Stomach (tissue), 19 donors: Measurements from ENCODE around the gene LRRC71. TPM values are rescaled to one million over a fixed set of nuclear protein-coding genes. Genes with fewer than 3 reads are reported as not detected.

Source experiments
- DNase-seq, 2 donors: peaks; one replicate each; pipeline versions ENCODE4 v3.0.0 to v3.0.0-alpha.2; 2013 to 2019
- H3K27ac ChIP-seq, 5 donors: fragments of 200-600 bp in 4 of 5; sonication (generic) in 4 of 5; one replicate each; pipeline ENCODE4 v1.5.1; 2013 to 2019; ENCODE audit warnings: mild to moderate bottlenecking in 1 of 5, moderate library complexity in 1 of 5
- H3K27me3 ChIP-seq, 3 donors: fragments of 200-600 bp; sonication (generic); one replicate each; pipeline ENCODE4 v1.5.1; 2017 to 2019; ENCODE audit warnings: mixed run types in 1 of 3
- H3K36me3 ChIP-seq, 4 donors: fragments of 200-600 bp; sonication (generic); 1 replicate in 3 of 4; 2 replicates in 1 of 4; pipeline ENCODE4 v1.5.1; 2016 to 2019
- H3K4me1 ChIP-seq, 4 donors: fragments of 200-600 bp; sonication (generic); one replicate each; pipeline ENCODE4 v1.5.1; 2016 to 2019
- H3K4me3 ChIP-seq, 4 donors: fragments of 200-600 bp; sonication (generic) in 3 of 4; one replicate each; pipeline ENCODE4 v1.5.1; 2016 to 2019; ENCODE audit warnings: mild to moderate bottlenecking in 1 of 4
- H3K9me3 ChIP-seq, 4 donors: fragments of 200-600 bp; sonication (generic); one replicate each; pipeline ENCODE4 v1.5.1; 2016 to 2019
- EP300 ChIP-seq: sonication (generic); formaldehyde crosslinking; IDR thresholded peaks from one replicate; pipeline ENCODE4 v1.6.1; 2017; ENCODE audit warnings: antibody characterized with exemption
- POLR2A ChIP-seq, 4 donors: fragments of 450-650 bp; IDR thresholded peaks; one replicate each; pipeline ENCODE4 v1.6.1; 2016; ENCODE audit warnings: antibody characterized with exemption in 4 of 4, control low read depth in 2 of 4, mild to moderate bottlenecking in 1 of 4, moderate library complexity in 1 of 4
- POLR2AphosphoS5 ChIP-seq, 3 donors: sonication (generic); formaldehyde crosslinking; IDR thresholded peaks; one replicate each; pipeline ENCODE4 v1.6.1; 2016; ENCODE audit warnings: antibody characterized with exemption in 3 of 3
- WGBS, 5 donors: extraction: QIAGEN DNeasy Blood & Tissue Kit in 3 of 5; methylation state at CpG; one replicate each; pipeline versions ENCODE4 v1.1.5 to v1.1.7; 2013 to 2018; 5-methylcytosine and 5-hydroxymethylcytosine counted together
- intact Hi-C: fragments of 100-400 bp; cut with DNase I; formaldehyde crosslinking; loops from one replicate; pipeline ENCODE4 v1.15.1; 2023; ENCODE audit warnings: low total_unique reads
- long read RNA-seq, 10 donors: transcript quantifications; one replicate each; lab custom pipeline, GENCODE V29; 2026
- polyA plus RNA-seq, 3 donors: library from polyadenylated mRNA; stranded (reverse); fragments of 200-250 nt; gene quantifications; one replicate each; pipeline ENCODE4 v1.2.3, GENCODE V29; 2013
- total RNA-seq, 5 donors: library from RNA; depleted of rRNA; stranded (reverse); fragments of >200 nt; gene quantifications; one replicate each; pipeline versions ENCODE4 v1.1.0 to v1.2.3, GENCODE V29; 2014 to 2016
- TF ChIP-seq, protein P1 (sequence below), 7 experiments: fragments of 450-650 bp in 4 of 7; fragments of 200-600 bp in 3 of 7; sonication (generic) in 3 of 7; IDR thresholded peaks; one replicate each; pipeline ENCODE4 v1.5.1; 2016 to 2019; ENCODE audit warnings: antibody characterized with exemption in 7 of 7, control low read depth in 2 of 7, mild to moderate bottlenecking in 1 of 7
- donor health status: healthy with polysubstance abuse.
- donor health status: Bipolar disorder and iron deficiency.
- donor health status: healthy.

The LRRC71 gene
- total RNA-seq (1 to 10 TPM in 1 of 5 donors, not detected in 4; 2.2 TPM), polyA plus RNA-seq (under 1 TPM in 1 of 3 donors, not detected in 2; 0.61 TPM)
- long read RNA-seq, donor 1: 0 reads
- long read RNA-seq, donor 2: 0 reads
- long read RNA-seq, donor 3: 0 reads
- long read RNA-seq, donor 4: 0 reads
- long read RNA-seq, donor 5: 0 reads
- long read RNA-seq, donor 6: 0 reads
- long read RNA-seq, donor 7: 0 reads
- long read RNA-seq, donor 8: 0 reads
- long read RNA-seq, donor 9: 0 reads
- long read RNA-seq, donor 10: 0 reads

- Histone ChIP-seq H3K4me1 (peaks cover 21 to 28% (median 23%) of the 10 kb centered on the region in 4 donors), H3K9me3 (peaks cover 0 to 9% (median 0%) of the 10 kb centered on the region in 4 donors), H3K27ac (no peak within 1 kb of the TSS), H3K4me3 (peak within 1 kb of the TSS in 3 of 4 donors; percentile 1 to 36 (median 23)), H3K27me3 (peaks cover 14 to 85% (median 56%) of the 10 kb centered on the region in 3 donors), H3K36me3 (peaks cover 0 to 3% (median 1%) of the 10 kb centered on the region in 4 donors)
- DNase-seq: peak; percentile 78 to 95
- TF ChIP-seq, protein P1, sequence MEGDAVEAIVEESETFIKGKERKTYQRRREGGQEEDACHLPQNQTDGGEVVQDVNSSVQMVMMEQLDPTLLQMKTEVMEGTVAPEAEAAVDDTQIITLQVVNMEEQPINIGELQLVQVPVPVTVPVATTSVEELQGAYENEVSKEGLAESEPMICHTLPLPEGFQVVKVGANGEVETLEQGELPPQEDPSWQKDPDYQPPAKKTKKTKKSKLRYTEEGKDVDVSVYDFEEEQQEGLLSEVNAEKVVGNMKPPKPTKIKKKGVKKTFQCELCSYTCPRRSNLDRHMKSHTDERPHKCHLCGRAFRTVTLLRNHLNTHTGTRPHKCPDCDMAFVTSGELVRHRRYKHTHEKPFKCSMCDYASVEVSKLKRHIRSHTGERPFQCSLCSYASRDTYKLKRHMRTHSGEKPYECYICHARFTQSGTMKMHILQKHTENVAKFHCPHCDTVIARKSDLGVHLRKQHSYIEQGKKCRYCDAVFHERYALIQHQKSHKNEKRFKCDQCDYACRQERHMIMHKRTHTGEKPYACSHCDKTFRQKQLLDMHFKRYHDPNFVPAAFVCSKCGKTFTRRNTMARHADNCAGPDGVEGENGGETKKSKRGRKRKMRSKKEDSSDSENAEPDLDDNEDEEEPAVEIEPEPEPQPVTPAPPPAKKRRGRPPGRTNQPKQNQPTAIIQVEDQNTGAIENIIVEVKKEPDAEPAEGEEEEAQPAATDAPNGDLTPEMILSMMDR (IDR thresholded peaks at IDR 0.05): peak in 5 of 7 experiments; percentile 66 to 81 (median 71)
- TF ChIP-seq POLR2A (IDR thresholded peaks at IDR 0.05) (no peak), POLR2AphosphoS5 (IDR thresholded peaks at IDR 0.05) (peak in 1 of 3 donors; percentile 57)
- WGBS, 5 donors: 5 to 9% (median 7%) methylated on average over 47 to 71 of the region's 71 CpGs
- intact Hi-C loops: loop anchor here (10.0 kb wide), 1 partner anchor 154 kb away; no protein-coding TSS in a partner anchor
These were observed at the start of gene LRRC71 for GRCh38 chr1:156920233-156921052. Gene LRRC71 (plus strand): TSS chr1:156920632. CDS start chr1:156920804, 172 bp downstream.

DNA sequence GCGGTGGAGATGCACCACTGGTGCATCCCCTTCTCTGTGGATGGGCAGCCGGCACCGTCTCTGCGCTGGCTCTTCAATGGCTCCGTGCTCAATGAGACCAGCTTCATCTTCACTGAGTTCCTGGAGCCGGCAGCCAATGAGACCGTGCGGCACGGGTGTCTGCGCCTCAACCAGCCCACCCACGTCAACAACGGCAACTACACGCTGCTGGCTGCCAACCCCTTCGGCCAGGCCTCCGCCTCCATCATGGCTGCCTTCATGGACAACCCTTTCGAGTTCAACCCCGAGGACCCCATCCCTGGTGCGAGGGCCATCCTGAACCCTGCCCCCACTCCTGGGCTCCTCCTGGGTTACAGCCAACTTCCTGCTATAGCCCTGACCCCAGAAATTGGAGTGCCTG is 46.8 kb upstream of the LRRC71 start:
- intact Hi-C loops: no loop called here
- TF ChIP-seq EP300: no peak
- TF ChIP-seq, protein P1 (IDR thresholded peaks at IDR 0.05): no peak
- TF ChIP-seq POLR2A (IDR thresholded peaks at IDR 0.05): no peak
- no peak for TF ChIP-seq POLR2AphosphoS5 (IDR thresholded peaks at IDR 0.05)

DNA sequence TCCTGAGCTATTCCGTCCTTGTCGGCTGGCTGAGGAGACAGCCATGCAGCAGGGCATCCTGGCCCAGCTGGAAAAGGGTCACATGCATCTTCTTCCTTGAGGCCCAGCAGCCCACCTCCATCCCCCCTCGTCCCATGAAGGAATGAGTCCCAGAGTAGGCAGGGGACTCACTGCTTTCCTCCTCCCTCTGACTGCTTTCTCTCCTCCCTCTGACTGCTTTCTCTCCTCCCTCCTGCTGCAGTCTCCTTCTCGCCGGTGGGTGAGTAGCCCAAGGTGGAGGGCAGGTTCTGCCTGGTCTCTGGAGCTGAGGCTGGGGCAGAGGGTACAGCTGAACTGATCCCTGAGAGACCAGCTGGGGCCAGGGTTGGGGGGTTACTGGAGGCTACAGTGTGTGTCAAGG is 46.3 kb upstream of the LRRC71 start:
- H3K4me3 ChIP-seq: no peak overlapping the region
- 72 to 89% (median 79%) methylated on average over 5 of the region's 5 CpGs for WGBS, 5 donors
- H3K27me3 ChIP-seq: peaks cover 0 to 60% (median 15%) of the 10 kb centered on the region in 3 donors
- no peaks in the 10 kb centered on the region for H3K36me3 ChIP-seq
- no peak overlapping the region for H3K27ac ChIP-seq
- H3K4me1 ChIP-seq: no peaks in the 10 kb centered on the region
- intact Hi-C loops: no loop called here
- TF ChIP-seq, protein P1 (IDR thresholded peaks at IDR 0.05): no peak
- TF ChIP-seq POLR2A (IDR thresholded peaks at IDR 0.05) (no peak), POLR2AphosphoS5 (IDR thresholded peaks at IDR 0.05) (no peak), EP300 (no peak)
- no peak for DNase-seq
- H3K9me3 ChIP-seq: no peaks in the 10 kb centered on the region

More for the DNA sequence above, 46.8 kb upstream of the LRRC71 start:
- DNase-seq: no peak
- no peak overlapping the region for H3K27ac ChIP-seq
- H3K27me3 ChIP-seq: peaks cover 0 to 55% (median 15%) of the 10 kb centered on the region in 3 donors
- H3K9me3 ChIP-seq: no peaks in the 10 kb centered on the region
- H3K36me3 ChIP-seq: no peaks in the 10 kb centered on the region
- no peaks in the 10 kb centered on the region for H3K4me1 ChIP-seq
- 91 to 94% (median 93%) methylated on average over 16 to 18 of the region's 18 CpGs for WGBS, 5 donors
- no peak overlapping the region for H3K4me3 ChIP-seq

DNA sequence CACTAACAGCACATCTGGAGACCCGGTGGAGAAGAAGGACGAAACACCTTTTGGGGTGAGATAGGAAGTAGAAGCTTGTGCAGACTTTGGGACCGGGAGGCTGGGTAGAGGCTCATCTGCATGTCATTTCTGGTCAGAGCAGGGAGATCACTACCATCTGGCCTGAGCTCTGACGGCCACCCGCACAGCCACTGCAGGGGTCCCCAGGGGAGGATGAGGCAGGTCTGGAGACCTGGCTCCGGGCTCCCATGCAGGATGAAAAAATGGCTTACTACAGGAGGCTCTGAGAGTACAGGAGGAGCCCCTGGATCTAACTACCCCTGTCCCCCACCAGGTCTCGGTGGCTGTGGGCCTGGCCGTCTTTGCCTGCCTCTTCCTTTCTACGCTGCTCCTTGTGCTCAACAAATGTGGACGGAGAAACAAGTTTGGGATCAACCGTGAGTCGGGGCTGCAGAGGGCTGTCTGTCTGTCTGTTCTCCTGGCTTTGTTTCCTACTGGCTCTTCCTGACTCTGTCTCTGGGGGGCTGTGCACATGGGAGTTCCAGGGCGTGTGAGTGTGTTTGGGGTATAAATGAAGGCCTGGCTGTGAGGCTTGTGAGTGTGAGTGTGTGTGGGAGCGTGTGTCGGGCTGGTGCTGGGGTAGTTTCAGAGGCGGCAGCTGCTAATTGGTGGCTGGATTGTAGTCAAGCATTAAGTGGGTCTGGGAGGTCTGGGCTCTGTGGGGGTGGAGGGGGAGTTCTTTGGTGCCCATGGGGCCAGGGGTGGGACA is 45.7 kb upstream of the LRRC71 start:
- intact Hi-C loops: no loop called here
- no peak overlapping the region for H3K27ac ChIP-seq
- no peaks in the 10 kb centered on the region for H3K4me1 ChIP-seq
- no peaks in the 10 kb centered on the region for H3K9me3 ChIP-seq
- peaks cover 0 to 66% (median 15%) of the 10 kb centered on the region in 3 donors for H3K27me3 ChIP-seq
- 71 to 80% (median 78%) methylated on average over 16 of the region's 16 CpGs for WGBS, 5 donors
- H3K36me3 ChIP-seq: no peaks in the 10 kb centered on the region
- TF ChIP-seq POLR2AphosphoS5 (IDR thresholded peaks at IDR 0.05) (no peak), EP300 (no peak), POLR2A (IDR thresholded peaks at IDR 0.05) (no peak)
- TF ChIP-seq, protein P1 (IDR thresholded peaks at IDR 0.05): no peak
- no peak for DNase-seq
- H3K4me3 ChIP-seq: no peak overlapping the region
